ENCODE data around the gene GPHB5. TPM values are rescaled to one million over a fixed set of nuclear protein-coding genes. Genes with fewer than 3 reads are reported as not detected.

Gene GPHB5
- not detected for polyA plus RNA-seq (2013, experiment 1 of 2)
- polyA plus RNA-seq (2013, experiment 2 of 2), result not detected

- Histone ChIP-seq H3K14ac (ENCODE audit: low read length) (no peak within 1 kb of the TSS), H4K91ac (ENCODE audit: low read depth, low read length, poor library complexity) (no peak within 1 kb of the TSS), H2BK15ac (ENCODE audit: low read length) (no peak within 1 kb of the TSS), H2AFZ (ENCODE audit: low read length) (no peak within 1 kb of the TSS), H3K9ac (ENCODE audit: low read depth, low read length, poor library complexity) (no peak within 1 kb of the TSS), H4K8ac (ENCODE audit: low read depth, low read length) (no peak within 1 kb of the TSS), H3K4me1 (ENCODE audit: control insufficient read depth in 2 of 2, insufficient read depth in 1 of 2, low read depth in 1 of 2, low read length in 2 of 2) (peaks cover 0 to 8% of the 10 kb centered on the region in 2 donors), H2AK5ac (ENCODE audit: low read depth, low read length) (no peak within 1 kb of the TSS), H3K4me3 (ENCODE audit: low read length in 2 of 2) (no peak within 1 kb of the TSS), H2BK120ac (ENCODE audit: low read depth, low read length) (no peak within 1 kb of the TSS), H3K4me2 (ENCODE audit: insufficient read depth, low read length, poor library complexity, severe bottlenecking) (no peak within 1 kb of the TSS), H2BK5ac (ENCODE audit: low read length) (no peak within 1 kb of the TSS), H3K9me3 (replicated peaks in 1 of 2; ENCODE audit: control insufficient read depth in 2 of 2, insufficient read depth in 1 of 2, low read depth in 1 of 2, low read length in 2 of 2) (no peaks in the 10 kb centered on the region), H3K18ac (ENCODE audit: low read length) (no peak within 1 kb of the TSS), H2BK12ac (ENCODE audit: low read length) (no peak within 1 kb of the TSS), H3K23ac (ENCODE audit: low read depth, low read length, poor library complexity) (no peak within 1 kb of the TSS), H3K4ac (ENCODE audit: low read length) (no peak within 1 kb of the TSS), H3K27ac (replicated peaks; ENCODE audit: low read length) (no peak within 1 kb of the TSS), H3K79me1 (ENCODE audit: low read depth, low read length) (no peaks in the 10 kb centered on the region), H3K36me3 (replicated peaks in 1 of 2; ENCODE audit: control insufficient read depth in 2 of 2, insufficient read depth in 2 of 2, low read length in 2 of 2) (no peaks in the 10 kb centered on the region), H3K27me3 (ENCODE audit: control insufficient read depth in 3 of 3, insufficient read depth in 3 of 3, low read depth in 1 of 3, low read length in 3 of 3) (no peaks in the 10 kb centered on the region)
- DNase-seq (ENCODE audit: low spot score), result no peak
Measured at GRCh38 chr14:63318835-63319234, at the start of gene GPHB5. Gene GPHB5 (minus strand): TSS chr14:63318935. CDS start chr14:63317849, 1,086 bp downstream.

- H3K4me2 ChIP-seq (ENCODE audit: insufficient read depth, low read length, poor library complexity, severe bottlenecking), result no peak overlapping the region
- DNase-seq (ENCODE audit: low spot score), result no peak
- H3K23ac ChIP-seq (ENCODE audit: low read depth, low read length, poor library complexity), result no peak overlapping the region
- H3K4me1 ChIP-seq (ENCODE audit: control insufficient read depth in 2 of 2, insufficient read depth in 1 of 2, low read depth in 1 of 2, low read length in 2 of 2), result peaks cover 0 to under 1% of the 10 kb centered on the region in 2 donors
- H3K27me3 ChIP-seq (ENCODE audit: control insufficient read depth in 3 of 3, insufficient read depth in 3 of 3, low read depth in 1 of 3, low read length in 3 of 3), result no peaks in the 10 kb centered on the region
- H3K4me3 ChIP-seq (ENCODE audit: low read length in 2 of 2), result no peak overlapping the region
- H2AFZ ChIP-seq (ENCODE audit: low read length), result no peak overlapping the region
- H4K8ac ChIP-seq (ENCODE audit: low read depth, low read length), result no peak overlapping the region
- no peak overlapping the region for H3K14ac ChIP-seq (ENCODE audit: low read length)
- H2BK120ac ChIP-seq (ENCODE audit: low read depth, low read length), result no peak overlapping the region
- H3K27ac ChIP-seq (replicated peaks; ENCODE audit: low read length), result no peak overlapping the region
- H4K91ac ChIP-seq (ENCODE audit: low read depth, low read length, poor library complexity), result no peak overlapping the region
- H3K18ac ChIP-seq (ENCODE audit: low read length), result no peak overlapping the region
- no peak overlapping the region for H2BK15ac ChIP-seq (ENCODE audit: low read length)
- peaks cover 0 to 56% of the 10 kb centered on the region in 2 donors for H3K9me3 ChIP-seq (replicated peaks in 1 of 2; ENCODE audit: control insufficient read depth in 2 of 2, insufficient read depth in 1 of 2, low read depth in 1 of 2, low read length in 2 of 2)
- no peaks in the 10 kb centered on the region for H3K79me1 ChIP-seq (ENCODE audit: low read depth, low read length)
- peaks cover 0 to 9% of the 10 kb centered on the region in 2 donors for H3K36me3 ChIP-seq (replicated peaks in 1 of 2; ENCODE audit: control insufficient read depth in 2 of 2, insufficient read depth in 2 of 2, low read length in 2 of 2)
- no peak overlapping the region for H2BK5ac ChIP-seq (ENCODE audit: low read length)
- no peak overlapping the region for H3K9ac ChIP-seq (ENCODE audit: low read depth, low read length, poor library complexity)
- H3K4ac ChIP-seq (ENCODE audit: low read length), result no peak overlapping the region
- H2AK5ac ChIP-seq (ENCODE audit: low read depth, low read length), result no peak overlapping the region
- H2BK12ac ChIP-seq (ENCODE audit: low read length), result no peak overlapping the region
Measured at GRCh38 chr14:63367742-63368364, 49.1 kb upstream of the GPHB5 start.

GRCh38 chr14:63362389-63362819, 43.7 kb upstream of the GPHB5 start:
- H3K9ac ChIP-seq (ENCODE audit: low read depth, low read length, poor library complexity), result no peak overlapping the region

GRCh38 chr14:63361790-63362189, 43.1 kb upstream of the GPHB5 start:
- Histone ChIP-seq H3K4ac (ENCODE audit: low read length) (no peak overlapping the region), H2BK12ac (ENCODE audit: low read length) (no peak overlapping the region), H3K9ac (ENCODE audit: low read depth, low read length, poor library complexity) (no peak overlapping the region), H3K4me2 (ENCODE audit: insufficient read depth, low read length, poor library complexity, severe bottlenecking) (no peak overlapping the region), H3K18ac (ENCODE audit: low read length) (peak overlapping the region; percentile 86), H3K9me3 (replicated peaks in 1 of 2; ENCODE audit: control insufficient read depth in 2 of 2, insufficient read depth in 1 of 2, low read depth in 1 of 2, low read length in 2 of 2) (peaks cover 4 to 26% of the 10 kb centered on the region in 2 donors), H4K8ac (ENCODE audit: low read depth, low read length) (no peak overlapping the region), H4K91ac (ENCODE audit: low read depth, low read length, poor library complexity) (no peak overlapping the region), H3K27me3 (ENCODE audit: control insufficient read depth in 3 of 3, insufficient read depth in 3 of 3, low read depth in 1 of 3, low read length in 3 of 3) (peaks cover 0 to 7% (median 0%) of the 10 kb centered on the region in 3 experiments), H3K4me3 (ENCODE audit: low read length in 2 of 2) (no peak overlapping the region), H3K79me1 (ENCODE audit: low read depth, low read length) (no peaks in the 10 kb centered on the region), H3K27ac (replicated peaks; ENCODE audit: low read length) (peak overlapping the region; percentile 83), H2BK5ac (ENCODE audit: low read length) (no peak overlapping the region), H2BK120ac (ENCODE audit: low read depth, low read length) (no peak overlapping the region), H3K4me1 (ENCODE audit: control insufficient read depth in 2 of 2, insufficient read depth in 1 of 2, low read depth in 1 of 2, low read length in 2 of 2) (peaks cover 10 to 11% of the 10 kb centered on the region in 2 donors), H3K23ac (ENCODE audit: low read depth, low read length, poor library complexity) (no peak overlapping the region), H2AK5ac (ENCODE audit: low read depth, low read length) (no peak overlapping the region), H3K36me3 (replicated peaks in 1 of 2; ENCODE audit: control insufficient read depth in 2 of 2, insufficient read depth in 2 of 2, low read length in 2 of 2) (no peaks in the 10 kb centered on the region), H2BK15ac (ENCODE audit: low read length) (no peak overlapping the region), H2AFZ (ENCODE audit: low read length) (peak overlapping the region; percentile 60), H3K14ac (ENCODE audit: low read length) (no peak overlapping the region)
- DNase-seq (ENCODE audit: low spot score), result no peak
- no CpG with 5 or more reads among the region's 4 CpGs for WGBS, 2 donors (ENCODE audit: extremely low coverage in 2 of 2, insufficient read length in 2 of 2, insufficient replicate concordance in 1 of 2)

More at GRCh38 chr14:63362389-63362819, 43.7 kb upstream of the GPHB5 start:
- no peak overlapping the region for H4K8ac ChIP-seq (ENCODE audit: low read depth, low read length)
- peak overlapping the region; percentile 83 for H3K27ac ChIP-seq (replicated peaks; ENCODE audit: low read length)
- no peak overlapping the region for H2BK5ac ChIP-seq (ENCODE audit: low read length)
- no peaks in the 10 kb centered on the region for H3K36me3 ChIP-seq (replicated peaks in 1 of 2; ENCODE audit: control insufficient read depth in 2 of 2, insufficient read depth in 2 of 2, low read length in 2 of 2)
- no peak overlapping the region for H2BK15ac ChIP-seq (ENCODE audit: low read length)
- no peak overlapping the region for H3K4ac ChIP-seq (ENCODE audit: low read length)
- no CpG with 5 or more reads among the region's 8 CpGs for WGBS, 2 donors (ENCODE audit: extremely low coverage in 2 of 2, insufficient read length in 2 of 2, insufficient replicate concordance in 1 of 2)
- H3K79me1 ChIP-seq (ENCODE audit: low read depth, low read length), result no peaks in the 10 kb centered on the region
- peaks cover 4 to 32% of the 10 kb centered on the region in 2 donors for H3K9me3 ChIP-seq (replicated peaks in 1 of 2; ENCODE audit: control insufficient read depth in 2 of 2, insufficient read depth in 1 of 2, low read depth in 1 of 2, low read length in 2 of 2)
- H3K14ac ChIP-seq (ENCODE audit: low read length), result no peak overlapping the region
- H3K4me3 ChIP-seq (ENCODE audit: low read length in 2 of 2), result no peak overlapping the region
- peaks cover 10 to 11% of the 10 kb centered on the region in 2 donors for H3K4me1 ChIP-seq (ENCODE audit: control insufficient read depth in 2 of 2, insufficient read depth in 1 of 2, low read depth in 1 of 2, low read length in 2 of 2)
- no peak overlapping the region for H2BK120ac ChIP-seq (ENCODE audit: low read depth, low read length)
- H3K27me3 ChIP-seq (ENCODE audit: control insufficient read depth in 3 of 3, insufficient read depth in 3 of 3, low read depth in 1 of 3, low read length in 3 of 3), result peaks cover 0 to 7% (median 0%) of the 10 kb centered on the region in 3 experiments
- H4K91ac ChIP-seq (ENCODE audit: low read depth, low read length, poor library complexity), result no peak overlapping the region
- H3K18ac ChIP-seq (ENCODE audit: low read length), result no peak overlapping the region
- H2AFZ ChIP-seq (ENCODE audit: low read length), result peak overlapping the region; percentile 60
- H3K23ac ChIP-seq (ENCODE audit: low read depth, low read length, poor library complexity), result no peak overlapping the region
- no peak overlapping the region for H3K4me2 ChIP-seq (ENCODE audit: insufficient read depth, low read length, poor library complexity, severe bottlenecking)
- peak; percentile 62 for DNase-seq (ENCODE audit: low spot score)
- no peak overlapping the region for H2BK12ac ChIP-seq (ENCODE audit: low read length)
- H2AK5ac ChIP-seq (ENCODE audit: low read depth, low read length), result no peak overlapping the region
